H1 (cell line): Measurements from ENCODE around the gene C22orf42. TPM values are rescaled to one million over a fixed set of nuclear protein-coding genes. Genes with fewer than 3 reads are reported as not detected.

ENCODE experiments used
- ASH2L ChIP-seq: fragments of 200-600, 300-600 bp; sonication (generic); IDR thresholded peaks from one replicate; pipeline ENCODE4 v1.7.1; 2017; ENCODE audit warnings: low read length
- BACH1 ChIP-seq: IDR thresholded peaks from 2 replicates; pipeline ENCODE4 v1.6.1; 2012; ENCODE audit warnings: low read length, improper control_type of control experiment
- CBX8 ChIP-seq: fragments of 300-800, 300-1000 bp; sonication (generic); IDR thresholded peaks from 2 replicates; pipeline ENCODE4 v1.7.1; 2016; ENCODE audit warnings: low read depth, low read length, borderline replicate concordance
- EP300 ChIP-seq, 2 experiments: IDR thresholded peaks; 1 replicate in 1 of 2; 2 replicates in 1 of 2; pipeline ENCODE4 v1.6.1; 2011 to 2012; ENCODE audit warnings: low read depth in 2 of 2, low read length in 2 of 2, mild to moderate bottlenecking in 2 of 2, borderline replicate concordance in 1 of 2, inconsistent platforms in 1 of 2, moderate library complexity in 1 of 2
- GABPA ChIP-seq: IDR thresholded peaks from 2 replicates; pipeline ENCODE4 v1.6.1; 2011; ENCODE audit warnings: mild to moderate bottlenecking, low read length, moderate library complexity, borderline replicate concordance; ENCODE audit not compliant: insufficient read depth
- POU5F1 ChIP-seq: IDR thresholded peaks from 2 replicates; pipeline ENCODE4 v1.6.1; 2011; ENCODE audit warnings: low read depth, mild to moderate bottlenecking, low read length, moderate library complexity
- SP1 ChIP-seq: IDR thresholded peaks from 2 replicates; pipeline ENCODE4 v1.6.1; 2011; ENCODE audit warnings: low read depth, low read length
- SUZ12 ChIP-seq: fragments of 200-600 bp; sonication (generic); IDR thresholded peaks from 2 replicates; pipeline ENCODE4 v1.6.1; 2012; ENCODE audit warnings: mild to moderate bottlenecking, inconsistent platforms, low read length, moderate library complexity, mixed read lengths
- TBP ChIP-seq: IDR thresholded peaks from 2 replicates; pipeline ENCODE4 v1.6.1; 2011; ENCODE audit warnings: low read depth, low read length, improper control_type of control experiment
- polyA plus RNA-seq, 7 experiments: library from polyadenylated mRNA; depleted of rRNA in 3 of 7; stranded (reverse) in 5 of 7; unstranded in 2 of 7; fragments of >200 nt in 5 of 7; fragments of 200-250 nt in 2 of 7; gene quantifications; 1 replicate in 5 of 7; 2 replicates in 1 of 7; 4 replicates in 1 of 7; pipeline versions ENCODE4 v1.2.1 to v1.2.3, GENCODE V29; 2011 to 2013; ENCODE audit warnings: missing spikeins in 2 of 7, mixed read lengths in 2 of 7
- total RNA-seq: library from RNA; stranded (reverse); fragmentation: NEBNext Ultra II Directional; extraction: Animal tissue kit (Norgen Biotek cat#: 25700); gene quantifications from 2 replicates; pipeline ENCODE4 v1.2.1, GENCODE V29; 2021
- TF ChIP-seq, protein P1 (sequence below): fragments of 300-600 bp; sonication (generic); IDR thresholded peaks from 2 replicates; pipeline ENCODE4 v1.7.1; 2012; ENCODE audit warnings: low read length, moderate library complexity, mild to moderate bottlenecking, inconsistent platforms; ENCODE audit not compliant: insufficient replicate concordance

Gene C22orf42
- total and polyA plus RNA-seq, 2 of the 8 experiments (the other 6 are each of a cell fraction or from before 2014, with no cell fraction given): 0.50 TPM; not detected in 1

DNA sequence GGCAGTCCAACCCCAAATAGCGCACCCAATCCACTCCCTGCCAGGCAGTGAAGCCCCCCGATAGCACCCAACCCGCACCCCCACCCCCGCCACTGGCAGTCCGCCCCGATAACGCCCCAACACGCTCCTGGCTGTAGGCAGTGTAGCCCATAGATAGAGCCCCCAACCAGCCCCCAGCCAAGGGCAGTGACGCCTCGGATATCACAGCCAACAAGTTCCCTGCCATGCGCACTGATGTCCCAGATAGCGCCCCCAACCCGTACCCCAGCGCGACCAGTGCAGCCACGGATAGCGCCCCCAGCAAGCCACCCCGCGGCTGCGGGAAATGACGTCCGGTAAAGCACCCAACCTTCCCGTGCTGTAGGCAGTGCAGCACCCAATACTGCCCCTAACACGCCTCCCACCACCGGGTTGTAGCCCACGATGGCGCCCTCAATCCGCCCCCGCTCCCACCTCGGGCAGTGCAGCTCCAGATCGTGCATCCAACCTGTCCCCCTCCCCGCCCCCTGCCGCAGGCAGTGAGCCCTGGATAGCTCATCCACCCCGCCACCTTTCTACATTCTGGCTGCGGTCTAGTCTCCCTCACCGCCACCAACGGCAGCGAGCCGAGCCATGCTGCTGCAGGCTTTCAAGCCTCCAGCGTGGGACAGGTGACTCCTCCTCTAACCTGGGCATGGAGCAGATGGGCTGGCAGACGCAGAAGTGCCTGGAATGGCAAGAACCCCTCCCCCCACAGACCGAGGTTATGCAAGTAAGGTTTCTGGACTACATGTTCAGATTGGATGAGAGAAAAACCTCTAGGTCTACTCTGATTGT lies 45.1 kb upstream of the C22orf42 start (continued):
- TF ChIP-seq, protein P1, sequence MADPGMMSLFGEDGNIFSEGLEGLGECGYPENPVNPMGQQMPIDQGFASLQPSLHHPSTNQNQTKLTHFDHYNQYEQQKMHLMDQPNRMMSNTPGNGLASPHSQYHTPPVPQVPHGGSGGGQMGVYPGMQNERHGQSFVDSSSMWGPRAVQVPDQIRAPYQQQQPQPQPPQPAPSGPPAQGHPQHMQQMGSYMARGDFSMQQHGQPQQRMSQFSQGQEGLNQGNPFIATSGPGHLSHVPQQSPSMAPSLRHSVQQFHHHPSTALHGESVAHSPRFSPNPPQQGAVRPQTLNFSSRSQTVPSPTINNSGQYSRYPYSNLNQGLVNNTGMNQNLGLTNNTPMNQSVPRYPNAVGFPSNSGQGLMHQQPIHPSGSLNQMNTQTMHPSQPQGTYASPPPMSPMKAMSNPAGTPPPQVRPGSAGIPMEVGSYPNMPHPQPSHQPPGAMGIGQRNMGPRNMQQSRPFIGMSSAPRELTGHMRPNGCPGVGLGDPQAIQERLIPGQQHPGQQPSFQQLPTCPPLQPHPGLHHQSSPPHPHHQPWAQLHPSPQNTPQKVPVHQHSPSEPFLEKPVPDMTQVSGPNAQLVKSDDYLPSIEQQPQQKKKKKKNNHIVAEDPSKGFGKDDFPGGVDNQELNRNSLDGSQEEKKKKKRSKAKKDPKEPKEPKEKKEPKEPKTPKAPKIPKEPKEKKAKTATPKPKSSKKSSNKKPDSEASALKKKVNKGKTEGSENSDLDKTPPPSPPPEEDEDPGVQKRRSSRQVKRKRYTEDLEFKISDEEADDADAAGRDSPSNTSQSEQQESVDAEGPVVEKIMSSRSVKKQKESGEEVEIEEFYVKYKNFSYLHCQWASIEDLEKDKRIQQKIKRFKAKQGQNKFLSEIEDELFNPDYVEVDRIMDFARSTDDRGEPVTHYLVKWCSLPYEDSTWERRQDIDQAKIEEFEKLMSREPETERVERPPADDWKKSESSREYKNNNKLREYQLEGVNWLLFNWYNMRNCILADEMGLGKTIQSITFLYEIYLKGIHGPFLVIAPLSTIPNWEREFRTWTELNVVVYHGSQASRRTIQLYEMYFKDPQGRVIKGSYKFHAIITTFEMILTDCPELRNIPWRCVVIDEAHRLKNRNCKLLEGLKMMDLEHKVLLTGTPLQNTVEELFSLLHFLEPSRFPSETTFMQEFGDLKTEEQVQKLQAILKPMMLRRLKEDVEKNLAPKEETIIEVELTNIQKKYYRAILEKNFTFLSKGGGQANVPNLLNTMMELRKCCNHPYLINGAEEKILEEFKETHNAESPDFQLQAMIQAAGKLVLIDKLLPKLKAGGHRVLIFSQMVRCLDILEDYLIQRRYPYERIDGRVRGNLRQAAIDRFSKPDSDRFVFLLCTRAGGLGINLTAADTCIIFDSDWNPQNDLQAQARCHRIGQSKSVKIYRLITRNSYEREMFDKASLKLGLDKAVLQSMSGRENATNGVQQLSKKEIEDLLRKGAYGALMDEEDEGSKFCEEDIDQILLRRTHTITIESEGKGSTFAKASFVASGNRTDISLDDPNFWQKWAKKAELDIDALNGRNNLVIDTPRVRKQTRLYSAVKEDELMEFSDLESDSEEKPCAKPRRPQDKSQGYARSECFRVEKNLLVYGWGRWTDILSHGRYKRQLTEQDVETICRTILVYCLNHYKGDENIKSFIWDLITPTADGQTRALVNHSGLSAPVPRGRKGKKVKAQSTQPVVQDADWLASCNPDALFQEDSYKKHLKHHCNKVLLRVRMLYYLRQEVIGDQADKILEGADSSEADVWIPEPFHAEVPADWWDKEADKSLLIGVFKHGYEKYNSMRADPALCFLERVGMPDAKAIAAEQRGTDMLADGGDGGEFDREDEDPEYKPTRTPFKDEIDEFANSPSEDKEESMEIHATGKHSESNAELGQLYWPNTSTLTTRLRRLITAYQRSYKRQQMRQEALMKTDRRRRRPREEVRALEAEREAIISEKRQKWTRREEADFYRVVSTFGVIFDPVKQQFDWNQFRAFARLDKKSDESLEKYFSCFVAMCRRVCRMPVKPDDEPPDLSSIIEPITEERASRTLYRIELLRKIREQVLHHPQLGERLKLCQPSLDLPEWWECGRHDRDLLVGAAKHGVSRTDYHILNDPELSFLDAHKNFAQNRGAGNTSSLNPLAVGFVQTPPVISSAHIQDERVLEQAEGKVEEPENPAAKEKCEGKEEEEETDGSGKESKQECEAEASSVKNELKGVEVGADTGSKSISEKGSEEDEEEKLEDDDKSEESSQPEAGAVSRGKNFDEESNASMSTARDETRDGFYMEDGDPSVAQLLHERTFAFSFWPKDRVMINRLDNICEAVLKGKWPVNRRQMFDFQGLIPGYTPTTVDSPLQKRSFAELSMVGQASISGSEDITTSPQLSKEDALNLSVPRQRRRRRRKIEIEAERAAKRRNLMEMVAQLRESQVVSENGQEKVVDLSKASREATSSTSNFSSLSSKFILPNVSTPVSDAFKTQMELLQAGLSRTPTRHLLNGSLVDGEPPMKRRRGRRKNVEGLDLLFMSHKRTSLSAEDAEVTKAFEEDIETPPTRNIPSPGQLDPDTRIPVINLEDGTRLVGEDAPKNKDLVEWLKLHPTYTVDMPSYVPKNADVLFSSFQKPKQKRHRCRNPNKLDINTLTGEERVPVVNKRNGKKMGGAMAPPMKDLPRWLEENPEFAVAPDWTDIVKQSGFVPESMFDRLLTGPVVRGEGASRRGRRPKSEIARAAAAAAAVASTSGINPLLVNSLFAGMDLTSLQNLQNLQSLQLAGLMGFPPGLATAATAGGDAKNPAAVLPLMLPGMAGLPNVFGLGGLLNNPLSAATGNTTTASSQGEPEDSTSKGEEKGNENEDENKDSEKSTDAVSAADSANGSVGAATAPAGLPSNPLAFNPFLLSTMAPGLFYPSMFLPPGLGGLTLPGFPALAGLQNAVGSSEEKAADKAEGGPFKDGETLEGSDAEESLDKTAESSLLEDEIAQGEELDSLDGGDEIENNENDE: no peak
- TF ChIP-seq EP300 (IDR thresholded peaks at IDR 0.05; ENCODE audit: borderline replicate concordance in 1 of 2, low read depth in 2 of 2, low read length in 2 of 2): no peak
- no peak for TF ChIP-seq TBP
- TF ChIP-seq BACH1: no peak
- no peak for TF ChIP-seq SP1
- peak; percentile 5; the same call in 1 of the 2 replicates for TF ChIP-seq SUZ12
- TF ChIP-seq POU5F1: no peak
- no peak for TF ChIP-seq CBX8
- no peak for TF ChIP-seq ASH2L
- no peak for TF ChIP-seq GABPA
